Endothelial cell of umbilical vein (primary cell): ENCODE results near the gene TOP1. TPM values are rescaled to one million over a fixed set of nuclear protein-coding genes. Genes with fewer than 3 reads are reported as not detected.

Experiments
- BruUV-seq: library from RNA; stranded (reverse); fragments of 400-500 nt; replicated peaks from 2 replicates; lab custom pipeline; 2021; lab: Mats Ljungman, UMichigan
- CTCF ChIA-PET: fragments of 300-600, 350-600 bp; sonication (Branson Sonifier 250); formaldehyde crosslinking; loops from one replicate; lab custom pipeline; 2021; ENCODE audit warnings: antibody characterized with exemption, inconsistent platforms; lab: Charles Lee
- POLR2A ChIA-PET: fragments of 300-600, 350-600 bp; sonication (Branson Sonifier 250); formaldehyde crosslinking; loops from one replicate; lab custom pipeline; 2021; ENCODE audit warnings: antibody characterized with exemption, inconsistent platforms; lab: Charles Lee
- DNase-seq: peaks from one replicate; pipeline ENCODE4 v3.0.0-alpha.2; 2011; ENCODE audit warnings: low read depth, low spot score
- FAIRE-seq: peaks from 2 replicates; lab custom pipeline; 2011; peaks lifted over from hg19 to GRCh38; lab: Jason Lieb, UNC
- H2AFZ ChIP-seq: 2 replicates; pipeline ENCODE4 v1.6.0; 2012; ENCODE audit warnings: low read depth, low read length, control low read depth, inconsistent platforms
- H3K27ac ChIP-seq: 2 replicates; pipeline ENCODE4 v1.5.1; 2011; ENCODE audit warnings: low read depth, mild to moderate bottlenecking, control low read depth, low read length, moderate library complexity; ENCODE audit not compliant: insufficient read depth
- H3K27me3 ChIP-seq, 2 experiments: 2 replicates each; pipeline versions ENCODE4 v1.6.0 to v1.6.1; 2011; ENCODE audit warnings: low read length in 2 of 2, mixed read lengths in 1 of 2; ENCODE audit not compliant: control insufficient read depth in 2 of 2, insufficient read depth in 2 of 2
- H3K36me3 ChIP-seq, 2 experiments: 2 replicates in 1 of 2; 3 replicates in 1 of 2; pipeline ENCODE4 v1.5.1; 2011; ENCODE audit warnings: low read length in 2 of 2, mild to moderate bottlenecking in 1 of 2, moderate library complexity in 1 of 2; ENCODE audit not compliant: control insufficient read depth in 2 of 2, insufficient read depth in 2 of 2; ENCODE audit errors: extremely low read depth in 1 of 2
- H3K4me1 ChIP-seq: 3 replicates; pipeline ENCODE4 v1.5.1; 2011; ENCODE audit warnings: mild to moderate bottlenecking, low read length; ENCODE audit not compliant: control insufficient read depth, insufficient read depth; ENCODE audit errors: extremely low read depth
- H3K4me2 ChIP-seq: 2 replicates; pipeline ENCODE4 v1.6.1; 2011; ENCODE audit warnings: low read length, control low read depth, mixed read lengths; ENCODE audit not compliant: insufficient read depth
- H3K4me3 ChIP-seq, 3 experiments: fragments of 200-600 bp in 1 of 3; sonication (generic), shearing (Covaris generic) in 1 of 3; replicated peaks in 1 of 3; 2 replicates each; pipeline ENCODE4 v1.5.1; 2011 to 2016; ENCODE audit warnings: control low read depth in 3 of 3, low read length in 3 of 3, mild to moderate bottlenecking in 2 of 3, inconsistent platforms in 1 of 3, low read depth in 1 of 3, moderate library complexity in 1 of 3; ENCODE audit not compliant: insufficient read depth in 1 of 3
- H3K79me2 ChIP-seq: 2 replicates; pipeline ENCODE4 v1.6.0; 2012; ENCODE audit warnings: low read length, inconsistent platforms; ENCODE audit not compliant: control insufficient read depth, insufficient read depth
- H3K9ac ChIP-seq: replicated peaks from 2 replicates; pipeline ENCODE3; 2011; ENCODE audit warnings: low read length, control low read depth; ENCODE audit not compliant: insufficient read depth; ENCODE audit errors: extremely low read depth
- H3K9me1 ChIP-seq: replicated peaks from 3 replicates; pipeline ENCODE4 v1.6.0; 2011; ENCODE audit warnings: mild to moderate bottlenecking, low read length; ENCODE audit not compliant: control insufficient read depth, insufficient read depth; ENCODE audit errors: extremely low read depth
- H3K9me3 ChIP-seq: replicated peaks from 2 replicates; pipeline ENCODE4 v1.5.1; 2012; ENCODE audit warnings: low read length, inconsistent platforms; ENCODE audit not compliant: control insufficient read depth, insufficient read depth
- H4K20me1 ChIP-seq: replicated peaks from 2 replicates; pipeline ENCODE3; 2011; ENCODE audit warnings: mild to moderate bottlenecking, low read length; ENCODE audit not compliant: control insufficient read depth, insufficient read depth; ENCODE audit errors: extremely low read depth
- CTCF ChIP-seq, 2 donors: IDR thresholded peaks; 1 replicate in 1 of 2; 2 replicates in 1 of 2; pipeline ENCODE4 v1.5.1; 2011; ENCODE audit warnings: low read length in 2 of 2, mild to moderate bottlenecking in 2 of 2, moderate library complexity in 2 of 2, control low read depth in 1 of 2, inconsistent platforms in 1 of 2, low read depth in 1 of 2; ENCODE audit not compliant: insufficient read depth in 1 of 2; ENCODE audit errors: extremely low read depth in 1 of 2
- EZH2 ChIP-seq: IDR thresholded peaks from 2 replicates; pipeline ENCODE4 v1.6.1; 2012; ENCODE audit warnings: borderline replicate concordance, low read depth, mild to moderate bottlenecking, moderate library complexity, low read length, inconsistent platforms; ENCODE audit not compliant: severe bottlenecking
- GATA2 ChIP-seq: IDR thresholded peaks from 2 replicates; pipeline ENCODE4 v1.7.0; 2011; ENCODE audit warnings: low read depth, mild to moderate bottlenecking, moderate library complexity, mixed read lengths, low read length; ENCODE audit not compliant: insufficient read length, insufficient read depth
- JUN ChIP-seq: IDR thresholded peaks from 2 replicates; pipeline ENCODE4 v1.6.1; 2011; ENCODE audit warnings: borderline replicate concordance, low read depth; ENCODE audit not compliant: insufficient read length, insufficient read depth
- MAX ChIP-seq: IDR thresholded peaks from 2 replicates; pipeline ENCODE4 v1.6.1; 2011; ENCODE audit not compliant: insufficient read depth, insufficient read length
- MYC ChIP-seq: IDR thresholded peaks from one replicate; pipeline ENCODE4 v1.6.1; 2011; ENCODE audit warnings: mild to moderate bottlenecking, low read depth, low read length
- POLR2A ChIP-seq: IDR thresholded peaks from 2 replicates; pipeline ENCODE4 v1.6.1; 2012; ENCODE audit warnings: low read depth, mild to moderate bottlenecking, control low read depth, low read length
- POLR2AphosphoS5 ChIP-seq: IDR thresholded peaks from 2 replicates; pipeline ENCODE4 v1.6.1; 2012; ENCODE audit warnings: low read depth, mild to moderate bottlenecking, control low read depth, low read length, moderate library complexity; ENCODE audit not compliant: insufficient read depth
- dilution Hi-C: fragments of 300-500 bp; cut with MboI; formaldehyde crosslinking; loops from one replicate; pipeline ENCODE4 v1.15.0; 2019; ENCODE audit warnings: low sequenced_read_pairs; ENCODE audit not compliant: extremely low pct_ligation_motif_present
- intact Hi-C: fragments of 100-400 bp; cut with micrococcal nuclease; formaldehyde crosslinking; loops from one replicate; pipeline ENCODE4 v1.10.0; 2022
- polyA plus RNA-seq, 4 experiments: library from polyadenylated mRNA; depleted of rRNA in 3 of 4; stranded (reverse) in 3 of 4; unstranded in 1 of 4; fragments of >200 nt; gene quantifications; 2 replicates each; pipeline versions ENCODE4 v1.2.1 to v1.2.3, GENCODE V29; 2011 to 2012; ENCODE audit warnings: missing spikeins in 1 of 4
- total RNA-seq: library from RNA; stranded (reverse); gene quantifications from 2 replicates; pipeline ENCODE4 v1.2.3, GENCODE V29; 2021

The TOP1 gene
- total and polyA plus RNA-seq, 2 donors (not counting 3 experiments of a cell fraction or from before 2014, with no cell fraction given): 7.0 to 77.4 TPM

GRCh38 chr20:41001497-41001896, 27.1 kb upstream of the TOP1 start:
- Histone ChIP-seq H3K4me1 (peaks cover 42% of the 10 kb centered on the region), H2AFZ (no peak overlapping the region), H4K20me1 (no peaks in the 10 kb centered on the region), H3K9me1 (no peaks in the 10 kb centered on the region), H3K79me2 (peaks cover 47% of the 10 kb centered on the region), H3K27ac (no peak overlapping the region), H3K4me2 (no peak overlapping the region), H3K4me3 (no peak overlapping the region), H3K27me3 (no peaks in the 10 kb centered on the region), H3K36me3 (no peaks in the 10 kb centered on the region), H3K9ac (no peak overlapping the region), H3K9me3 (no peaks in the 10 kb centered on the region)
- ChIA-PET POLR2A (interaction anchor here (0.9 kb wide), 1 partner anchor 10 kb away, joined by 3 read pairs; no protein-coding TSS in a partner anchor), CTCF (interaction anchor here (2.6 kb wide), 1 partner anchor 10 kb away, joined by 23 read pairs; no protein-coding TSS in a partner anchor)
- dilution Hi-C loops: no loop called here
- no peak for TF ChIP-seq MYC
- no peak for TF ChIP-seq MAX
- no peak for TF ChIP-seq CTCF (IDR thresholded peaks at IDR 0.05; ENCODE audit: extremely low read depth in 1 of 2, insufficient read depth in 1 of 2, low read depth in 1 of 2, low read length in 2 of 2)
- no peak for TF ChIP-seq POLR2AphosphoS5
- no peak for TF ChIP-seq JUN
- no peak for TF ChIP-seq EZH2
- TF ChIP-seq POLR2A: no peak
- TF ChIP-seq GATA2: no peak
- intact Hi-C loops: loop anchor here (10.0 kb wide), 1 partner anchor 323 kb away; no protein-coding TSS in a partner anchor
- no peak for DNase-seq
- FAIRE-seq: no peak
- BruUV-seq: no TSS peak
